Bronchial epithelial cell (primary cell): ENCODE data around the gene PVALEF. TPM values are rescaled to one million over a fixed set of nuclear protein-coding genes. Genes with fewer than 3 reads are reported as not detected.
A peak's percentile ranks its signal among the peaks of the same experiment; 100 is the strongest.

Source experiments
- DNase-seq: peaks from one replicate; pipeline ENCODE4 v3.0.0-alpha.2; 2010; ENCODE audit warnings: low read depth
- FAIRE-seq: peaks from 2 replicates; lab custom pipeline; 2011; peaks lifted over from hg19 to GRCh38; lab: Jason Lieb, UNC
- H3K27me3 ChIP-seq: 2 replicates; pipeline ENCODE4 v1.5.1; 2011; ENCODE audit warnings: low read length; ENCODE audit not compliant: control insufficient read depth, insufficient read depth
- H3K36me3 ChIP-seq: 2 replicates; pipeline ENCODE4 v1.5.1; 2011; ENCODE audit warnings: low read length; ENCODE audit not compliant: control insufficient read depth, insufficient read depth
- H3K4me3 ChIP-seq: 2 replicates; pipeline ENCODE4 v1.5.1; 2011; ENCODE audit warnings: mild to moderate bottlenecking, low read depth, low read length, control low read depth
- CTCF ChIP-seq: IDR thresholded peaks from 2 replicates; pipeline ENCODE4 v1.5.1; 2011; ENCODE audit warnings: mild to moderate bottlenecking, moderate library complexity, low read length, control low read depth, inconsistent platforms; ENCODE audit not compliant: insufficient read depth, severe bottlenecking
- total RNA-seq: library from RNA; depleted of rRNA; stranded (reverse); fragments of >200 nt; gene quantifications from 2 replicates; pipeline ENCODE4 v1.2.1, GENCODE V29; 2014

PVALEF gene
- total RNA-seq, 1 donor from 2014 or later = not detected

- Histone ChIP-seq H3K36me3 (no peaks in the 10 kb centered on the region), H3K27me3 (no peaks in the 10 kb centered on the region), H3K4me3 (no peak overlapping the region)
- no peak for TF ChIP-seq CTCF
- DNase-seq (no peak), FAIRE-seq (no peak)
These were observed 29.6 kb upstream of the PVALEF start for GRCh38 chr17:81135505-81136278.

GRCh38 chr17:81136366-81136765 is 28.9 kb upstream of the PVALEF start:
- TF ChIP-seq CTCF = no peak
- no peaks in the 10 kb centered on the region for H3K27me3 ChIP-seq
- DNase-seq (no peak), FAIRE-seq (no peak)
- H3K36me3 ChIP-seq = no peaks in the 10 kb centered on the region
- no peak overlapping the region for H3K4me3 ChIP-seq

GRCh38 chr17:81137248-81137647 is 28.1 kb upstream of the PVALEF start:
- Histone ChIP-seq H3K4me3 (no peak overlapping the region), H3K27me3 (no peaks in the 10 kb centered on the region), H3K36me3 (no peaks in the 10 kb centered on the region)
- no peak for FAIRE-seq
- no peak for DNase-seq
- no peak for TF ChIP-seq CTCF

- DNase-seq (no peak), FAIRE-seq (no peak)
- no peaks in the 10 kb centered on the region for H3K27me3 ChIP-seq
- H3K36me3 ChIP-seq = no peaks in the 10 kb centered on the region
- no peak for TF ChIP-seq CTCF
- H3K4me3 ChIP-seq = no peak overlapping the region
These were observed 27.2 kb upstream of the PVALEF start for GRCh38 chr17:81138083-81138482.

- Histone ChIP-seq H3K36me3 (no peaks in the 10 kb centered on the region), H3K27me3 (no peaks in the 10 kb centered on the region), H3K4me3 (no peak overlapping the region)
- TF ChIP-seq CTCF = no peak
- FAIRE-seq (no peak), DNase-seq (no peak)
These were observed 26.8 kb upstream of the PVALEF start for GRCh38 chr17:81138500-81138899.

- TF ChIP-seq CTCF = no peak
- Histone ChIP-seq H3K36me3 (no peaks in the 10 kb centered on the region), H3K27me3 (no peaks in the 10 kb centered on the region), H3K4me3 (no peak overlapping the region)
- DNase-seq = no peak
- FAIRE-seq = peak; percentile 40
These were observed 25.9 kb upstream of the PVALEF start for GRCh38 chr17:81139428-81139827.
